T-helper 1 cell treated with Interleukin-12 subunit alpha and Interleukin-12 subunit beta and Interleukin-4 antibody, amounts not matched to agents 30 μg/mL and 1 μg/mL, for 36 hours (primary cell): ENCODE results near the gene KLHL30.

ENCODE experiments used
- H3K27ac Mint-ChIP-seq: one replicate; pipeline ENCODE4 v1.8.0; 2021; ENCODE audit warnings: mild to moderate bottlenecking, mixed read lengths
- H3K27me3 Mint-ChIP-seq: one replicate; pipeline ENCODE4 v1.8.0; 2021; ENCODE audit warnings: low read depth, mixed read lengths
- H3K36me3 Mint-ChIP-seq: one replicate; pipeline ENCODE4 v1.8.0; 2021; ENCODE audit warnings: low read depth, mixed read lengths
- H3K4me1 Mint-ChIP-seq: one replicate; pipeline ENCODE4 v1.8.0; 2021; ENCODE audit warnings: low read depth, mixed read lengths
- H3K4me3 Mint-ChIP-seq: one replicate; pipeline ENCODE4 v1.8.0; 2021; ENCODE audit warnings: mild to moderate bottlenecking, moderate library complexity, mixed read lengths
- H3K9me3 Mint-ChIP-seq: one replicate; pipeline ENCODE4 v1.8.0; 2021; ENCODE audit warnings: mixed read lengths

Gene KLHL30

DNA sequence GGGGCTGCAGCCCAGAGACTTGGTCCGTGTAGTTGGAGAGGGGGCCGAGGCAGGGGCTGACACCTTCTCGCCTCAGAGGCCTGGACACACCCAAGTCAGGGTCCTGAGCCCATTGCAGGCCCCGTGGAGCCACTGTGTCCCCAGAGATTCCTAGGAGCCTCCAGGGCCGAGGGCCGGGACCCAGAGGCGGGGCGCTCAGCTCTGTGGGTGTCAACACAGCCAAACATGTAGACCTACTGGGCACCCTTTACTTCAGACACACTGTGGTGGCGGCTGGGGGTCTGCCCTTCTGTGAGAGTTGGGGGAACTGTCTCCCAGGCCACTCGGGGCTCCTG lies 38.8 kb upstream of the KLHL30 start:
- no peak overlapping the region for H3K4me3 Mint-ChIP-seq

DNA sequence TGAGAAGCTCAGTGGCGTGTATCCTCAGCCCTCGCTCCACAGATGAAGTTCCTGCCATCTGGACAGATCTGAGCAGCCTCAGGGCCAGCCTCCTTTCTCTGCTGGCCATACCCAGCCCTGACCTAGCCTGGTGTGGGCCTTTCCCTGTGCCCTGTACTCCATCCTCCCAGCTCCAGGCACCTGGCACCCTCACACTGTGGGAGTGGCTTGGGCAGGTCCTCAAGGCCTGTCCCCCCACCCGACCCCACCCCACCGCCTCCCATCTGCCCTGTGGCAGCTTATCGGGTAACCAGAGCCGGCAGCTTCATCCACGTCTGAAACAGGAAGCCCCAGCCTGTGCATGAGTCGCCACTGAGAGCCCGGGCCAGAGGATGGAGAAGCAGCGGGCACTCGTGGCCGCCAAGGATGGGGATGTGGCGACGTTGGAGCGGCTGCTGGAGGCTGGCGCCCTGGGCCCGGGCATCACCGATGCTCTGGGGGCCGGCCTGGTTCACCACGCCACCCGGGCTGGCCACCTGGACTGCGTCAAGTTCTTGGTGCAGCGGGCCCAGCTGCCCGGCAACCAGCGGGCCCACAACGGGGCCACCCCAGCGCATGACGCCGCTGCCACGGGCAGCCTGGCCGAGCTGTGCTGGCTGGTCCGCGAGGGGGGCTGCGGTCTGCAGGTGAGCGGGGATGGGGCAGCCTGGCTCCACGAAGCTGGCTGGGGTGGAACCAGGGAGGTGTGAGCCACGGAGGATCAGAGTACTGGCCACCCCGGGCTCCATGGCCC lies 38.2 kb upstream of the KLHL30 start, which contains the start of gene ESPNL:
TSS of gene ESPNL (plus strand) at position 292 of the 772 bp plus-strand sequence. CDS start at position 372, 80 bp downstream.
- Mint-ChIP-seq H3K27me3 (no peaks in the 10 kb centered on the region), H3K4me1 (peaks cover 3% of the 10 kb centered on the region), H3K4me3 (no peak within 1 kb of the TSS), H3K36me3 (peaks cover 2% of the 10 kb centered on the region), H3K27ac (peak within 1 kb of the TSS; percentile 26), H3K9me3 (no peaks in the 10 kb centered on the region)

More for the DNA sequence above, 38.8 kb upstream of the KLHL30 start:
- H3K36me3 Mint-ChIP-seq: peaks cover 4% of the 10 kb centered on the region
- no peaks in the 10 kb centered on the region for H3K9me3 Mint-ChIP-seq
- H3K27ac Mint-ChIP-seq: no peak overlapping the region
- peaks cover 3% of the 10 kb centered on the region for H3K4me1 Mint-ChIP-seq
- no peaks in the 10 kb centered on the region for H3K27me3 Mint-ChIP-seq

DNA sequence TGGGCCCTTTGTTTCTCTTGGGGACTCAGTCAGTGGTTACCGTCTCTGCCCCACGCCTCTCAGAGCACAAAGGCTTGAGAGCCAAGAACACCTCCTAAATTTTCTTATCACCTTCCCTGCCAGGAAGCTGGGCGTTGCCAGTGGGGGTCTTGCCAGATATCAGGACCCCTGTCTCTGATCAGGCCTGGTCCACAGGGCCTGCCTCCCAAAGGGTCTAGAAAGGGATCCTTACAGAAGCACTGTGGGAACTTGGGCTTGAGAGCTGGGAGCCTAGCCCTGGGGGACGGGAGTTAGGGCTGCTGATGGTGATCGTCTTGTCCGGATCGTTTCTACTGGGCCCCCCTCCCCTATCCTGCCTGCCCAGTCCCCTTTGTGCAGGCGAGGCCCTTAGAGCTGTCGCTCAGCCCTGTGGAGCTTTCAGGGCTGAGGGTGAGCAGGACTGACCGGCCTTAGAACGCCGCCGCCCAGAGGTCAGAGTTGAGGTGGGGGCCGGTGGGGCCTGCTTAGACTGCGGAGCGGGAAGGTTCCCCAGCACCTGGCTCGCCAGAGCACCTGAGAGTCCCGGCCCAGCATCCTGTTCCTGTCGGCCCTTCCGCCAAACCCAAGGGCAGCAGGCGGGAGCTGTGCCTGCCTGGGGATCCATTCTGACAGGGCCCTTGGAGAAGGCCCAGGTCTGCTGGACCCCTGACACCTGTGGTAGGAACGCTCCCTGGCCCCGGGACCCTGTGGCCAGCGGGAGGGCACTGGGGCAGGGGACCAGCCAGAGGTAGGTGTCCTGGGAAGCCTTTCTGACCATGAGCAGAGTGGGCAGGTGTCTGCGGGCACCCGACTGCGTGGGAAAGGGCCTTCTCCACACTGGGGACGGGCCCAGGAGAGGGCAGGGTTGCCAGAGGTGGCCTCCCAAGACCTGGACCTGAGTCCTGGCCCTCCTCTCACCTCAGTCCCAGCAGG lies 37.4 kb upstream of the KLHL30 start:
- no peak overlapping the region for H3K27ac Mint-ChIP-seq
- H3K36me3 Mint-ChIP-seq: peaks cover 2% of the 10 kb centered on the region
- peaks cover 3% of the 10 kb centered on the region for H3K4me1 Mint-ChIP-seq
- H3K4me3 Mint-ChIP-seq: no peak overlapping the region
- no peaks in the 10 kb centered on the region for H3K27me3 Mint-ChIP-seq
- no peaks in the 10 kb centered on the region for H3K9me3 Mint-ChIP-seq

DNA sequence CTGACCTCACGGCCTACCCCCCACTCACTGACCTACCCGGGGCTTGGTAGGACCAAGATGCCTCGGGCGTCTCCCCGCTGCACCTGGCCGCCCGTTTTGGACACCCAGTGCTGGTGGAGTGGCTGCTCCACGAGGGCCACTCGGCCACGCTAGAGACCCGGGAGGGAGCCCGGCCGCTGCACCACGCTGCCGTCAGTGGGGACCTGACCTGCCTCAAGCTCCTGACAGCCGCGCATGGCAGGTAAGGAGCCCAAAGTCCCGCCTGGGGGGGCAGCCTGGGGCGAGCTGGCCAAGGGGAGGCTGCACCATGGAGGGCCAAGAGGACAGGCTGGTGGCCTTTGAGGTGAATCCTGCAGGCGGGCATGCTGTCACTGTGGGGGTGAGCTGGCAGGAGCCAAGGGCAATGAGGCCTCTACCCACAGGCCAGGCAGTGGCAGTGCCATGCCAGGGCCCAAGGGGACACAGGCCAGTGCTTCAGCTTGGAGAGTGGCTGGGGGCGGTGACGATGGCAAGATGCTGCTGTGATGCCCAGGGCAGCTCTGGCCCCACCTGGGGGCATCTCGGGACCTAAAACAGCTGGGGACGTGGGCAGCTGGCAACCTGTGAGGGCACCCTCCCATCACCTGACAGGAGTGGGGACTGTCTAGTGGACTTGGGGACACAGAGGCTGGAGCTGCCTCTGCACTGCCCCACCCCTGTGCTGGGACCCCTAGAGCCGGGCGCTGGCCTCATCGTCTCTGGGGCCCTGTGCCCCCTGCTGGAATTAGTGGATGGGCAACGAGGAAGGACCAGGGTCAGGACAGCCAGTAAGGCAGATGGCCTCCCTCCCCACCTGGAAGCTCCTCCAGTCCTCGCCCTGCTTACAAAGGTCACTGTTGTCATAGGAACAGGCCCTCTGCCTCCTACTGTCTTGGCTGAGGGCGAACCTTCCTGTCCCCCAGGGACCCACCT lies 36.3 kb upstream of the KLHL30 start:
- Mint-ChIP-seq H3K27me3 (no peaks in the 10 kb centered on the region), H3K4me3 (no peak overlapping the region), H3K4me1 (peaks cover 3% of the 10 kb centered on the region), H3K9me3 (no peaks in the 10 kb centered on the region), H3K36me3 (no peaks in the 10 kb centered on the region), H3K27ac (no peak overlapping the region)

DNA sequence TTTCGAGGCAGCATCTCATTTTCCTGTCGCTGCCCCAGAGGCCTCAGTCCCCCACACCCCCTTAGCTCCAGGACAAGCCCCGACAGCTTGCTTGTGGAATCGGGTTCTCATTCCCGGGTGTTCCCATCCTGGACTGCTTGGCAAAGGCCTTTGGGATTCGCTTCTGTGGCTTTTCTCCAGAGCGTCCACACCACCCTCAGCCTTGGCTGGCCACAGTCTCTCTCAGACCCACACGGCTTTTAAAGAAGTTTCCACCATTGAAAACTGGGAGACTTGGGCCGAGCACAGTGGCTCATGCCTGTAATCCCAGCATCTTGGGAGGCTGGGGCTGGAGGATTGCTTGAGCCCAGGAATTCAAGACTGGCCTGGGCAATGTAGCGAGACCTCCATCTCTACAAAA lies 35.6 kb upstream of the KLHL30 start:
- Mint-ChIP-seq H3K27ac (no peak overlapping the region), H3K36me3 (no peaks in the 10 kb centered on the region), H3K4me3 (no peak overlapping the region), H3K4me1 (peaks cover 3% of the 10 kb centered on the region), H3K9me3 (no peaks in the 10 kb centered on the region), H3K27me3 (no peaks in the 10 kb centered on the region)

DNA sequence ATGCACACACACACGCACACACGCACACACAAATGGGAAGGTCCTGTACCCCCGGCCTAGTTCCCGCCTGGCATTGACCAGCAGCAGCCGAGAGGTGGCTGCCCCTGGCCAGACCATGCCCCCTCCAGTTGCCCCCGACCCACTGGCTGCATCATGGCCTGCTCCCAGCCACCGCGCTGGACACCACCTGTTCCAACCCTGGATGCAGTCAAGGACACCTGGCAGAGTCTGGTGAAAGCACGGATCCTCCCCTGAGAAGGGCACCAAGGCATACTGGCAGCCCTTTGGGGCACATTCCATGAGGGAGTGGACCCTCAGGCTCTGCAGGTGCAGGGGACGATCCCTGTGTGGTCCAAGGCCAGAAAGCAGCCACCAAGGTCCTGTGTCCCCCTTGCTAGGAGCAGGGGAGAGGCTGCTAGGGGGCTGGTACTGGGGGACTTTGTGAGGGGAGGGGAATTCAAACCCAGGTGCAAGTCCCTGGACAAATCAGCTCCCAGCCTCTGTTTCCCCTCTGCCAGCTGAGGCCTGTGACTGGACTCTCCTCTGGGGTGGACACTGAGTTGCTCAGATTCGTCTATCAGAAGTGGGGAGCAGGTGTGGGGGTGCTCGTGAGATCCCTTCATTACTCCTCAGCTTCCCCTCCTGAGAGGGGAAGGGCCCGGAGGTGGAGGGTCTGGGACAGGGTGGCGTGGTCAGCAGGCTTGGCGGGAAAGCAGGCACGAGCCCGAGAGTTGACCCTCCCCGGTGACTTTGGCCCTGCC lies 34.8 kb upstream of the KLHL30 start:
- Mint-ChIP-seq H3K27ac (no peak overlapping the region), H3K27me3 (no peaks in the 10 kb centered on the region), H3K4me1 (peaks cover 9% of the 10 kb centered on the region), H3K36me3 (no peaks in the 10 kb centered on the region), H3K9me3 (no peaks in the 10 kb centered on the region), H3K4me3 (no peak overlapping the region)

DNA sequence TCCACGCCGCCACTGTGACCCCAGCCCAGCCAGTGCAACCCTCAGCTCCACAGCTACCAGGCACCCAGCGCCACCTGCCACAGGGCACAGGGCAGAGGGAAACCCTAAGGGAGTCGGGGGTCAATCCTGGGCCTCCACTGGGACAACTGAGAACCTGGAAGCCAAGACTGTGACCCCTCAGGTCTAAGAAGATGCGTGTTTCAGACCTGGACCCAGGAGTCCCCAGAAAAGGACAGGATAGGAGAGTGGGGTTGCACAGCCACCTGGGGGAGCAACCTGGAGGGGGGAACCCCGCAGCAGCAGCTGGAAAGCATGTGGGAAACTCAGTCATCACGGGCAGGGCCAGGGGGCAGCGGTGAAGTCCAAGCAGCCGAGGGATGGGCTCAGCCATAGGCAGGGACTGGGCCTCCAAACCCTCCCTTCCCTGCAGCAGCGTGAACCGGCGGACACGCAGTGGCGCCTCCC lies 34.2 kb upstream of the KLHL30 start:
- no peak overlapping the region for H3K27ac Mint-ChIP-seq
- H3K4me1 Mint-ChIP-seq: peaks cover 12% of the 10 kb centered on the region
- no peaks in the 10 kb centered on the region for H3K36me3 Mint-ChIP-seq
- no peak overlapping the region for H3K4me3 Mint-ChIP-seq
- H3K27me3 Mint-ChIP-seq: no peaks in the 10 kb centered on the region
- no peaks in the 10 kb centered on the region for H3K9me3 Mint-ChIP-seq

DNA sequence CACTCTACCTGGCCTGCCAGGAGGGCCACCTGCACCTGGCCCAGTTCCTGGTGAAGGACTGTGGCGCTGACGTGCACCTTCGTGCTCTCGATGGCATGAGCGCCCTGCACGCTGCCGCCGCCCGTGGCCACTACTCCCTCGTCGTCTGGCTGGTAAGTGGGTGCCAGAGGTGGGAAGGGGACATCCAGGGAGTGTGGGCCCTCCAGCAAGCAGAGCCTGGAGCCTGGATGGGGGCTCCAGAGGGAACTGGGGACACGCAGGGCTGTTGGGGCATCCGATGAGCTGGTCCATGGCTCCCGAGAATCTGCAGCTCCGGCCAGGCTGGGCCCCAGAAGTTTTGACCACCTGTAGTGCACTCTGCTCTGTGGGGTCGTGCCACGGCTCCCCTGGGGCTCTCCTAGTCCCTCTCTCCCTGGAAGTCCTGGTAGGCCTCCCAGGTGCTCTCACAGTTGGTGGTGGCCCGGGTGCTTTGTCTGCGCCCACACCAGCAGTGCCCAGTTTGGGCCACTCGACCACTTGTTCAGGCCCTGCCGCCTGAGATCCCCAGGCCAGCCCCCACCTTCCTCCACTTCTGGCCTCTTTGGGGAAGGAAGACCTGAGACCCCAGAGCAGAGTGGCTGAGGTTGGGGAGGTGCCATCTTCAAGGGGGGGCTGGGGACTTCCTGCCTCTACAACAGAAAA lies 33.6 kb upstream of the KLHL30 start:
- no peaks in the 10 kb centered on the region for H3K9me3 Mint-ChIP-seq
- H3K27ac Mint-ChIP-seq: no peak overlapping the region

DNA sequence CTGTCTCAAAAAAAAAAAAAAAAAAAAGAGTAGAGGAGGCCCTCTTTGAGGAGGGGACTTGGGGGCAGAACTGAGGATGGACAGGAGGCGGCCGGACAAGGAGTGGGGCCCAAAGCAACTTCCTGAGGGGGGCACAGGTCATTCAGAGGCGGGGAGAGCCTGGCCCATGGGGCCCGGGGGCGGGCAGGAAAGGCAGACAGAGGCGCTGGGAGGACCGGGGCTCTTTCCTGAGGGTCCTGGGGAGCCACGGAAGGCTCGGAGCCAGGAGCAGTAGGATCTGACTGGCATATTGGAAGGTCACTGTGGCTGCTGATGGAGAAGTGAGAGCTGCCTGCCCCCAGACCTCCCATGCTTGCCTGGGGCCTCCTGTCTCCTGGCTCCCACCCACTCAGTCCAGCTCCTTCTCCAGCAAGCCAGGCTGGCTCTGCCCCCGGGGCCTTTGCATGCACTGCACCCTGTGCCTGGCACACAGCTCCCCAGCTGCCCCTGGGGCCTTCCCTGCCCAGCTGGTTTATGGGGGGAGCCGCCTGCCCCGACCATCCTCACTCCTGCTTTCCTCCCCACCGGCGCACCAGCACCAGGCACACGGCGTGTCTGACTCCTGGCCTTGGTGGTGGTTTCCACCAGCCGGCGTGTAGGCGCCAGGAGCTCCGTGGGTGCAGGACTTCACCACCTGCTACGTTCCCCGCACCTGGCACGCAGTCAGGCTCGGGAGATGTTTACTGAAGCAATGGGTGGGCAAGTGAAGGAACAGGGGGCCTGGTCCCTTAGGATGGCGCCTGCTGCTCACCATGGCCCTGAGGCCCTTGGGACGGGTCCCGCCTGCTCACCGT lies 32.7 kb upstream of the KLHL30 start:
- peaks cover 15% of the 10 kb centered on the region for H3K4me1 Mint-ChIP-seq
- H3K4me3 Mint-ChIP-seq: no peak overlapping the region
- no peaks in the 10 kb centered on the region for H3K9me3 Mint-ChIP-seq
- no peaks in the 10 kb centered on the region for H3K36me3 Mint-ChIP-seq
- no peaks in the 10 kb centered on the region for H3K27me3 Mint-ChIP-seq
- no peak overlapping the region for H3K27ac Mint-ChIP-seq

More for the DNA sequence above, 33.6 kb upstream of the KLHL30 start:
- Mint-ChIP-seq H3K4me1 (peaks cover 15% of the 10 kb centered on the region), H3K36me3 (no peaks in the 10 kb centered on the region), H3K4me3 (no peak overlapping the region), H3K27me3 (no peaks in the 10 kb centered on the region)

DNA sequence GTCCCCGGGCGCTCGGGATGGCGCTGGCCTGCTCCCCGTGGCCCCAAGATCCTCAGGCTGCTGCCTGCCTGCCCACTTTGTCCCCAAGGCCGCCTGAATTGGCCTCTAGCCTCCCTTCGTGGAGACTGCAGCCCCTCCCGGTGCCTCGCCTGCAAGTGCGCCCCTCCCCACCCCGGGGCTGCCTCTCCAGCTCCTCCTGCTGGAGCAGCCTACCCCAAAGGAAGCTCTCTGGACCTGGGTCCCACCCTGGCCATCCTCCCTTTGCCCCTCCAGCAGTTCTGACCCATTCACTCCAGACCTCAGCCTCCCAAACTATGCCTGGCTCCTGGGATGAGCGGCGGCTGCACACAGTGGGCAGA lies 32.1 kb upstream of the KLHL30 start:
- Mint-ChIP-seq H3K27me3 (no peaks in the 10 kb centered on the region), H3K27ac (no peak overlapping the region), H3K4me3 (no peak overlapping the region), H3K4me1 (peaks cover 15% of the 10 kb centered on the region), H3K9me3 (peaks cover 2% of the 10 kb centered on the region), H3K36me3 (no peaks in the 10 kb centered on the region)

DNA sequence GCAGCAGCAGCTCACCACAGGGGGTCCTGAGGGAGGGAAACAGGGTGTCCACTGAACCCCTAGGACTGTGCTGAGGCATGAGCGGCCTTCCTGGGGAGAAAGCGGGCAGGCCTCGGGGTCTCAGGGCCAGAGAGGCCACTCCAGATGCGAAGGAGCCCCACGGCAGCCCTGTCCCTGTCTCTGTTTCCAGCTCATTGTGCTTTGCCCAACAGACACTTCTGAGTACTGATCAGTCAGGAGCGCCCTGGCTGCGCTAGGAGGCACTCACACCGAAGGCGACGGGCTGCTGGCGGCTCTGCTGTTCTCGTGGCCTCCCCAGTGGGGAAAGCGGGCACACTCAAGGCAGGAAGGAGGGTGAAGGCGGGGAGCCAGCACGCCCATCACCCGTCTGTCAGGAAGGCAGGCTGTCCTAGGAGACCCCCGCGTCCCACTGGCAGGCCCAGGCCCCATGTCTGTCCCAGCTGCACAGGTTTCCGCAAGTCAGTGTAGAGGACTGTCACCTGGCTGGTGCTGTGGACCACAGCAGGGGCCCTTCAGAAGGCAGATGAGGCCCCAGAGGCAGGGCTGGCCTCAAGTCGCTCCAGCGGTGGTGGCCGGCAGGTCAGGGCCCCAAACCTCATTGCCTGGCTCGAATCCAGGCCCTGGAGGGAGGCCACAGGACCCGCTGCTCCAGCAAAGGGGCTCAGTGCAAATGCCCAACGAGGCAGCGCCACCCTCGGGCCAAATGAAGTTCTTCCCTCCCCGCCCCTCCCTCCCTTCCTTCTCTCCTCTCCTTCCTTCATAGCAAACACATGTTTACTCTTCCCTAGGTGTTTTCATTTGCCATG lies 31.6 kb upstream of the KLHL30 start:
- H3K9me3 Mint-ChIP-seq: peaks cover 6% of the 10 kb centered on the region
- H3K27me3 Mint-ChIP-seq: no peaks in the 10 kb centered on the region
- no peaks in the 10 kb centered on the region for H3K36me3 Mint-ChIP-seq
- H3K27ac Mint-ChIP-seq: no peak overlapping the region
- H3K4me3 Mint-ChIP-seq: no peak overlapping the region
- H3K4me1 Mint-ChIP-seq: peaks cover 15% of the 10 kb centered on the region
